Retinal pigment epithelial cell (primary cell): ENCODE measurements around the gene TLE5.

Source experiments
- DNase-seq: peaks from one replicate; pipeline ENCODE4 v3.0.0-alpha.2; 2010; ENCODE audit warnings: low read depth
- H3K4me3 ChIP-seq: 2 replicates; pipeline ENCODE4 v1.5.1; 2011; ENCODE audit warnings: mild to moderate bottlenecking, low read length, control low read depth, moderate library complexity
- TF ChIP-seq, protein P1 (sequence below): conservative IDR thresholded peaks from 2 replicates; pipeline ENCODE4 v1.5.1; 2011; ENCODE audit warnings: low read depth, low read length, control low read depth, inconsistent platforms

The TLE5 gene, protein sequence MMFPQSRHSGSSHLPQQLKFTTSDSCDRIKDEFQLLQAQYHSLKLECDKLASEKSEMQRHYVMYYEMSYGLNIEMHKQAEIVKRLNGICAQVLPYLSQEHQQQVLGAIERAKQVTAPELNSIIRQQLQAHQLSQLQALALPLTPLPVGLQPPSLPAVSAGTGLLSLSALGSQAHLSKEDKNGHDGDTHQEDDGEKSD

DNA sequence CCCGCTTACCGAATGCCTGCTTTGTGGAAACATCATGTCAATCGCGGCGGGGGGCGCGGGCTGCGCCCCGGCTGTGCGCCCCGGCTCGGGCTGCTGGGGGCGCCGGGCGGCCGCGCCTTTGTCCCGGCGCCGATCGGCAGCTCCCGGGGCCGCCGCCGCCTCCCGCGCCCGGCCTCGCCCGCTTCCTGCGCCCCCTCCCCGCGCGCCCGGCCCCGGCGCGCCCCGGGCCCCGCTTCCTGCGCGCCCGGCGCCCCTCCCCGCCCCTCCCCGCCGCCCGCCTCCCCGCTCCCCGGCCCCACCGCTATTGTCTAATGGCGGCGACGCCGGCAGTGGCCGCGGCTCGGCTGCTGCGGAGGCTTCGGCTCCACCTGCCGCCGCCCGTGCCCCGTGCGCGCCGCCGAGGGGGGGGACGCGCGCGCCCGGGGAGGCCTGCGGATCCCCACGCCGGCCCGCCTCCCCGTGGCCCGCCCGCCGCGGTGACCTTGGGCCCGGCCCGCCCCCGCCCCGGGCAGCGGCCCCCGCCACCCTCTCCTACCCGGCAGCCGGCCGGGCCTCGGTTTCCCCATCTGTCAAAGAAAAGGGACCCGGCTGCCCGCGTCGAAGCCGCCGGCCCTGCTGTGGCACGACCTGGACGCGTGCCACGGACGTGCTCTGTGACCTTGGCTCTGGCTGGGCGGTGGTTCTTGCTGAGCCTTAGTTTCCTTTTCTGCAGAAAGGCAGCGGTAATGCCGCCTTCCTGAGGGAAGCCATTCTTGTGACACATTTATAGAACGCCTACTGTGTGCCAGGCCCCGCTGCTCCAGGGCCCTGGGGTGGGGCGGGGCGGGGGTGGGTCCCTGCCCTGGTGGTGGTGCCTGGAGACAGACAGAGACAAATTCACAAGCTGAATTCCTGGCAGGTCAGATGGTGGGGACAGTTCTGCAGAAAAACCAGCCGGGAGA lies at the start of gene TLE5:
TLE5 (minus strand) TSS at position 331 of the 941 bp plus-strand sequence; CDS start at position 36, 295 bp downstream.
- TF ChIP-seq, protein P1, sequence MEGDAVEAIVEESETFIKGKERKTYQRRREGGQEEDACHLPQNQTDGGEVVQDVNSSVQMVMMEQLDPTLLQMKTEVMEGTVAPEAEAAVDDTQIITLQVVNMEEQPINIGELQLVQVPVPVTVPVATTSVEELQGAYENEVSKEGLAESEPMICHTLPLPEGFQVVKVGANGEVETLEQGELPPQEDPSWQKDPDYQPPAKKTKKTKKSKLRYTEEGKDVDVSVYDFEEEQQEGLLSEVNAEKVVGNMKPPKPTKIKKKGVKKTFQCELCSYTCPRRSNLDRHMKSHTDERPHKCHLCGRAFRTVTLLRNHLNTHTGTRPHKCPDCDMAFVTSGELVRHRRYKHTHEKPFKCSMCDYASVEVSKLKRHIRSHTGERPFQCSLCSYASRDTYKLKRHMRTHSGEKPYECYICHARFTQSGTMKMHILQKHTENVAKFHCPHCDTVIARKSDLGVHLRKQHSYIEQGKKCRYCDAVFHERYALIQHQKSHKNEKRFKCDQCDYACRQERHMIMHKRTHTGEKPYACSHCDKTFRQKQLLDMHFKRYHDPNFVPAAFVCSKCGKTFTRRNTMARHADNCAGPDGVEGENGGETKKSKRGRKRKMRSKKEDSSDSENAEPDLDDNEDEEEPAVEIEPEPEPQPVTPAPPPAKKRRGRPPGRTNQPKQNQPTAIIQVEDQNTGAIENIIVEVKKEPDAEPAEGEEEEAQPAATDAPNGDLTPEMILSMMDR = no peak
- DNase-seq = no peak
- H3K4me3 ChIP-seq = peak within 1 kb of the TSS; percentile 76

DNA sequence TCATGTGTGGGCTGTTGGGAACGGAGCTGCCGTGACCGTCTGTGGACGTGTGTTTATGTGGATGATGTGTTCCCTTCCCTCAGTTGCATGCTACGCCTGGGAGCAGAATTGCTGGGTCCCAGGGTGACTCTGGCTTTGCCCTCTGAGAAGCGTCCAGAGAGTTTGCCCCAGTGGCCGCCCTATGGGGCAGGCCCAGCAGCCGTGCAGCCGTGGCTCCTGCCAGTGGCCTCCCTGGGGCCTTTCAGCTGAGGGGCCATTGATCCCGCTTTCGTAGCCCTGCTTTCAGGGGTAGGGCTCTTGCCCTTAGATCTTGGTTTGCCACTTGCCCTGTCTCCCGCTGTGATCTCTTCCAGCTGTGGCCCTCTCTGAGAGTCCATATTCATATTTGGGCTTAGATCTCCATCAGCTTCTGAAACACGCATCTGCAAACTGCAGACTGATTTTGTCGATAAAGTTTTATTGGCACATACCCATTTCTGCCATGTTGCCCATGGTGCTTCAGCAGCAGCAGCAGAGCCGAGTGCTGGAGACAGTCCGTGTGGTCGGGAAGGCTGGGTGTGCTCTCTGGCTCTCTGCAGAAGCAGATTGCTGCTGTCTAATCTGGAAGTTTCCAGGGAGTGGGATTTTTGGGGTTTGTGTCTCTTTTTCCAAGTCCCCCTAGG lies 49.4 kb upstream of the TLE5 start:
- TF ChIP-seq, protein P1 = no peak
- no peak for DNase-seq
- no peak overlapping the region for H3K4me3 ChIP-seq

DNA sequence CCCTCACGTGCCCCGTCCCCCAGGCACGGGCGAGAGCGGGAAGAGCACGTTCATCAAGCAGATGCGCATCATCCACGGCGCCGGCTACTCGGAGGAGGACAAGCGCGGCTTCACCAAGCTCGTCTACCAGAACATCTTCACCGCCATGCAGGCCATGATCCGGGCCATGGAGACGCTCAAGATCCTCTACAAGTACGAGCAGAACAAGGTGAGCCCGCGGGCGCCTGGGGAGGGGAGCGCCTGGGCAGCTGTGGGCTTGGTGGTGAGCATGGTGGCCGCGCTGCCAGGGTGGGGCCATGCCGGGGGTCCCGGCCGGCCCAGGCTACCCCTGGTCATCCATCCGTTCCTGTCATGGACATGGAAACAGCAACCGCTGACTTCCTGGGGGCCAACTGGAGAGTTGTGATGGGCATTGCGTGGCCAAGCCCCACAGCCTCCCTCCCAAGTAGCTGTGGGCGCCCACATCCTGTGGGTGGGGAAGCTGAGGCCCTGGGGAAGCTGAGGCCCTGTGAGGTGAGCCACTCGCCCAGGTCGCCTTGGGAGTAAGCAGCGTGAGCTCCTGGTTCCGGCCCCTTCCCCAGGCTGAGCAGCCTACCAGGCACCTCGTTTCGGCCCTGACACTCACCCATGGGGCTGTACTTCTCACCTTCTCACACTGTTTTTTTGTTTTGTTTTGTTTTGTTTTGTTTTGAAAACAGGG lies 48.0 kb upstream of the TLE5 start:
- no peak overlapping the region for H3K4me3 ChIP-seq
- no peak for DNase-seq
- TF ChIP-seq, protein P1 = no peak

DNA sequence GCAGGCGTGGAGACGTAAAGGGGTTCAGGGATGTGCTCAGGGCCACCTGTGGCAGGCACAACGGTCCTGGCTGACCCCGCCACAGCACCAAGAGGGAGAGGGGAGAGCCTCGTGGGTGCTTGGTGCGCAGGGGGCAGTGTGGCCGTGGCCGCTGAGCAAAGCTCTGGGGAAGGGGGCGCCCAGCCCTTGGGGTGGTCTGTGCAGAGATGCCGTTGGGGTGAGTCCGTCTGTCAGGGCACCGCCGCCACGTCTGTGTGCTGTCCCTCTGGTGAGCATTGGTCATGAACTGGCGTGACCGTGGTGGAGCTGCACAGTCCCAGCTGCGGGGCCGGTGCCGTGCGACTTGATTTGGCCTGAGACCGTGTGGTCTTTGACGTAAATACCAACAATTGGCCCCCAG lies 47.2 kb upstream of the TLE5 start:
- H3K4me3 ChIP-seq = no peak overlapping the region
- TF ChIP-seq, protein P1 = no peak

DNA sequence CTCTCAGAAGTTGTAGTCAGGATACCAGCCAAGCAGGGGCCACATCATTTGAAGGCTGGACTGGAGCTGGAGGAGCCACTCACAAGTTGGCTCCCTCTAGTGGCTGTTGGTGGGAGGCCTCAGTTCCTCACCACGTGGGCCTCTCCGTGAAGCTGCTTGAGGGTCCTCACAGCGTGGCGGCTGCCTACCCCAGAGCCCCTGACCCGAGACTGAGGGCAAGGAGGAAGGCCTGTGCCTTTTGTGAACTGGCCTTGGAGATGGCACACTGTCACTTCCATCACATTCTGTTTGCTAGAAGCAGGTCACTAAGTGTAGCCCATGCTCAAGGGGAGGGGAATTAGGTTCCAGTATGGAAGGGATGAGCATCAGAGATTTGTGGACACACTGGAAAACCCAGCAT lies 46.5 kb upstream of the TLE5 start:
- TF ChIP-seq, protein P1 = peak; percentile 93
- no peak for DNase-seq
- no peak overlapping the region for H3K4me3 ChIP-seq

More for the DNA sequence above, 47.2 kb upstream of the TLE5 start:
- no peak for DNase-seq

DNA sequence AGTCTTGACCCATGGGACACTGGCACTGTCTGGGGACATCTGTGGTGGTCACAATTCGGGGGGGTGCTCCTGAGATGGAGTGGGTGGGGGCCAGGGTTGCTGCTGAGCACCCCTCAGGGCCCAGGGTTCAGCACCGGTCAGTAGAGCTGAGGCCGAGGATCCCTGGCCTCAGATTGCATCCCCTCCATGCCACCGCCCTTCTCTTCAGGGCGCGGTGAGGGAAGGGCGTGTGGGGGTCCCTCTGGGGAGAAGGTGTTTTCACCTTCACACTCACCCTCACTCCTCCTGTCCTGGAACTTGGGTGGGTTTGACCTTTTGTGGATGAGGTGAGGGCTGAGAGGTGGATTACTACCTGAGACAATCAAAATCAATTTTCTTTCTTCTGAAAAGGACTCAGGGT lies 45.4 kb upstream of the TLE5 start:
- TF ChIP-seq, protein P1 = no peak
- no peak for DNase-seq
- H3K4me3 ChIP-seq = no peak overlapping the region
